ENCODE data around the gene COL21A1. TPM values are rescaled to one million over a fixed set of nuclear protein-coding genes. Genes with fewer than 3 reads are reported as not detected.
A peak's percentile ranks its signal among the peaks of the same experiment; 100 is the strongest.

COL21A1 gene
- total and polyA plus RNA-seq, 4 donors: 1.6 to 105 (median 6.3) TPM

DNA sequence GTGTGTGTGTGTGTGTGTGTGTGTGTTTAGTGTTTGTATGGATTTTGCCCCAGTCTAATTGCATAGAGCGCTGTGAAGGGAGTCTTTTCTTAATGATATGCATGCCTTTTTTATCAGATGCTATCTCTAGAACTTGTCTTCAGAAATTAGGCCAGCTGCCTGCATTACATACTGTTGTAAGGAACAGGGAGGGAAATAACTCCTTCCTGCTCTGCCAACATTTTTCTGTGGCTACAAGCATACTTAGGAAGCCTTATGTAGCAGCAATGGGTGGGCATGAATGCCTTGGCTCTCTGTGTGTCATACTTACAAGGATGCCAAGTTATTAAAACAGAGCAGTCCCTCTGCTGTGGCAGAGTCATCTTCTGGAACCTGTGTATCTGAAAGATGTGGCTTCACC, 8.0 kb upstream of the COL21A1 start:
- TF ChIP-seq, protein P1, sequence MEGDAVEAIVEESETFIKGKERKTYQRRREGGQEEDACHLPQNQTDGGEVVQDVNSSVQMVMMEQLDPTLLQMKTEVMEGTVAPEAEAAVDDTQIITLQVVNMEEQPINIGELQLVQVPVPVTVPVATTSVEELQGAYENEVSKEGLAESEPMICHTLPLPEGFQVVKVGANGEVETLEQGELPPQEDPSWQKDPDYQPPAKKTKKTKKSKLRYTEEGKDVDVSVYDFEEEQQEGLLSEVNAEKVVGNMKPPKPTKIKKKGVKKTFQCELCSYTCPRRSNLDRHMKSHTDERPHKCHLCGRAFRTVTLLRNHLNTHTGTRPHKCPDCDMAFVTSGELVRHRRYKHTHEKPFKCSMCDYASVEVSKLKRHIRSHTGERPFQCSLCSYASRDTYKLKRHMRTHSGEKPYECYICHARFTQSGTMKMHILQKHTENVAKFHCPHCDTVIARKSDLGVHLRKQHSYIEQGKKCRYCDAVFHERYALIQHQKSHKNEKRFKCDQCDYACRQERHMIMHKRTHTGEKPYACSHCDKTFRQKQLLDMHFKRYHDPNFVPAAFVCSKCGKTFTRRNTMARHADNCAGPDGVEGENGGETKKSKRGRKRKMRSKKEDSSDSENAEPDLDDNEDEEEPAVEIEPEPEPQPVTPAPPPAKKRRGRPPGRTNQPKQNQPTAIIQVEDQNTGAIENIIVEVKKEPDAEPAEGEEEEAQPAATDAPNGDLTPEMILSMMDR (IDR thresholded peaks at IDR 0.05; ENCODE audit: control extremely low read depth, extremely low read depth): no peak
- ATAC-seq (ENCODE audit: insufficient read depth, low FRiP score): no peak

DNA sequence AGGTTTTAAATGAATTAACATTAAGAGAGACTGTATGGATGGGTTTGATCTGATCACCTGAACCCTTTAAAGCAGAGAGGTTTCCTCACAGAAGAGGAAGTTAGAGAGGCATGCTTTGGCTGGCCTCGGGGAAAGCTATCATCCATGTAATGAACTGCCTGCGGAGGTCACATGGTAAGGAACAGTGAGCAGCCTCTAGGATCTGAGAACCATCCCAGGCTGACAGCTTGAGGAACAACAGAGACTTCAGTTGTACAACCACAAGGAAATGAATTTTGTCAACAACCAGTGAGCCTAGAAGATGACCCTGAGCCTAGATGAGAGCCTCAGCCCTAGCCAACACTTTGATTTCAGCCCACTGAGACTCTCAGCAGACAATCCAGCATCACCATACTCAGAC, 2.9 kb upstream of the COL21A1 start:
- 31 to 40% methylated on average over 2 of the region's 2 CpGs for WGBS, 2 donors
- DNase-seq (no peak), ATAC-seq (ENCODE audit: insufficient read depth, low FRiP score) (no peak)
- no peak overlapping the region for H3K9ac ChIP-seq (ENCODE audit: insufficient read depth in 1 of 2, low read length in 2 of 2)
- H3K9me3 ChIP-seq (ENCODE audit: control insufficient read depth in 4 of 4, insufficient read depth in 3 of 4, low read length in 3 of 4): no peaks in the 10 kb centered on the region
- peaks cover 0 to 18% (median 2%) of the 10 kb centered on the region in 5 donors for H3K4me1 ChIP-seq (ENCODE audit: control insufficient read depth in 5 of 5, insufficient read depth in 5 of 5, low read length in 5 of 5)
- no peaks in the 10 kb centered on the region for H3K36me3 ChIP-seq (ENCODE audit: control insufficient read depth in 4 of 4, insufficient read depth in 4 of 4, low read length in 4 of 4)
- no peak overlapping the region for H3K4me3 ChIP-seq
- H3K27ac ChIP-seq (ENCODE audit: low read depth in 1 of 2, low read length in 1 of 2): no peak overlapping the region
- TF ChIP-seq, protein P1 (IDR thresholded peaks at IDR 0.05; ENCODE audit: control extremely low read depth, extremely low read depth): no peak
- H3K27me3 ChIP-seq (ENCODE audit: control insufficient read depth in 3 of 3, insufficient read depth in 3 of 3, low read length in 2 of 3): no peaks in the 10 kb centered on the region

More for the DNA sequence above, 8.0 kb upstream of the COL21A1 start:
- Histone ChIP-seq H3K36me3 (ENCODE audit: control insufficient read depth in 4 of 4, insufficient read depth in 4 of 4, low read length in 4 of 4) (no peaks in the 10 kb centered on the region), H3K4me1 (ENCODE audit: control insufficient read depth in 5 of 5, insufficient read depth in 5 of 5, low read length in 5 of 5) (peaks cover 0 to 23% (median 6%) of the 10 kb centered on the region in 5 donors), H3K4me3 (no peak overlapping the region), H3K9me3 (ENCODE audit: control insufficient read depth in 4 of 4, insufficient read depth in 3 of 4, low read length in 3 of 4) (no peaks in the 10 kb centered on the region), H3K9ac (ENCODE audit: insufficient read depth in 1 of 2, low read length in 2 of 2) (no peak overlapping the region), H3K27ac (ENCODE audit: low read depth in 1 of 2, low read length in 1 of 2) (no peak overlapping the region), H3K27me3 (ENCODE audit: control insufficient read depth in 3 of 3, insufficient read depth in 3 of 3, low read length in 2 of 3) (no peaks in the 10 kb centered on the region)
- 90 to 95% methylated on average over 1 of the region's 1 CpG for WGBS, 2 donors
- DNase-seq: peak in 2 of 3 donors; percentile 54 to 58

DNA sequence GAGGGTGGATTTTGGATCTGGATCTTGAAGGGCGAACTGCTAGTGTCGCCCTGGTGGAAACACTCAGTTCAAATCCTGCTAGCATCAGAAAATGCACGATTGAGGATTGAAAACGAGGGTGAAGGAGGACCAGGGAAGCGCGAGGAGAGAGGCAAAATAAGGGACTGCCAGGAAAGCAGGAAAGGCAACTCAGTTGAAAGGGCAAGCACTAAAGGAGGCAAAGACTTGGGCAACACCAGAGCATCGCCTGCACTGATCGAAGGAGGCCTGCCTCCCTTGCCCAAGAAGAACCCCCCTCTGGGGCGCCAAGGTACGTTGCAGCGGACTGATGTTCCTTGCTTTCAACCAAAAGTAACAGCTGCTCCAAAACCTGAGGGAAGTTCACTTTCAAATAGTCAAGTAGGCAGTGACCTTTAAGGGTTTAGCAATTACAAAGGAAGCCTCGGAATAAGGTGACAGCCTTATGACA, 308 bp upstream of the COL21A1 start:
- H3K9ac ChIP-seq (ENCODE audit: insufficient read depth in 1 of 2, low read length in 2 of 2): peak overlapping the region in 1 of 2 donors; percentile 69

More for the DNA sequence above, 308 bp upstream of the COL21A1 start:
- Histone ChIP-seq H3K4me1 (ENCODE audit: control insufficient read depth in 5 of 5, insufficient read depth in 5 of 5, low read length in 5 of 5) (peaks cover 0 to 24% (median 2%) of the 10 kb centered on the region in 5 donors), H3K27me3 (ENCODE audit: control insufficient read depth in 3 of 3, insufficient read depth in 3 of 3, low read length in 2 of 3) (no peaks in the 10 kb centered on the region), H3K36me3 (ENCODE audit: control insufficient read depth in 4 of 4, insufficient read depth in 4 of 4, low read length in 4 of 4) (no peaks in the 10 kb centered on the region), H3K27ac (ENCODE audit: low read depth in 1 of 2, low read length in 1 of 2) (peak overlapping the region in 1 of 2 donors; percentile 15), H3K4me3 (peak overlapping the region; percentile 15), H3K9me3 (ENCODE audit: control insufficient read depth in 4 of 4, insufficient read depth in 3 of 4, low read length in 3 of 4) (no peaks in the 10 kb centered on the region)
- 26 to 34% methylated on average over 12 of the region's 12 CpGs for WGBS, 2 donors
- TF ChIP-seq, protein P1 (IDR thresholded peaks at IDR 0.05; ENCODE audit: control extremely low read depth, extremely low read depth): no peak
- no peak for ATAC-seq (ENCODE audit: insufficient read depth, low FRiP score)
- no peak for DNase-seq

Data from lung (tissue), 12 donors.